Mucosa of stomach (tissue), 1 donor: ENCODE results near the gene MCRS1.
"Not testable (repeated sequence)": the region's sequence is repeated elsewhere in the genome, so short reads cannot be mapped to it uniquely, and the experiment has no call there.

Source experiments
- H3K27me3 ChIP-seq: one replicate; pipeline ENCODE4 v1.7.0; 2013; ENCODE audit warnings: mild to moderate bottlenecking, low read length; ENCODE audit not compliant: control insufficient read depth, insufficient read depth
- H3K36me3 ChIP-seq: one replicate; pipeline ENCODE4 v1.7.0; 2013; ENCODE audit warnings: low read length; ENCODE audit not compliant: control insufficient read depth, insufficient read depth
- H3K4me1 ChIP-seq: one replicate; pipeline ENCODE4 v1.7.0; 2013; ENCODE audit warnings: mild to moderate bottlenecking, low read length; ENCODE audit not compliant: control insufficient read depth, insufficient read depth
- H3K4me3 ChIP-seq: one replicate; pipeline ENCODE4 v1.7.0; 2013; ENCODE audit warnings: low read length
- H3K9ac ChIP-seq: one replicate; pipeline ENCODE4 v1.7.0; 2013; ENCODE audit warnings: mild to moderate bottlenecking, low read length, moderate library complexity
- H3K9me3 ChIP-seq: one replicate; pipeline ENCODE4 v1.7.0; 2013; ENCODE audit warnings: mild to moderate bottlenecking, low read length, moderate library complexity; ENCODE audit not compliant: control insufficient read depth
- donor health status: Pancreatic carcinoma.

The MCRS1 gene

GRCh38 chr12:49512546-49512945, 55.4 kb downstream of the MCRS1 start:
- no peak overlapping the region for H3K9ac ChIP-seq
- no peaks in the 10 kb centered on the region for H3K9me3 ChIP-seq
- H3K4me3 ChIP-seq: no peak overlapping the region
- no peaks in the 10 kb centered on the region for H3K4me1 ChIP-seq
- H3K36me3 ChIP-seq: no peaks in the 10 kb centered on the region
- H3K27me3 ChIP-seq: no peaks in the 10 kb centered on the region

GRCh38 chr12:49511410-49511809, 56.5 kb downstream of the MCRS1 start:
- H3K27me3 ChIP-seq: no peaks in the 10 kb centered on the region
- no peak overlapping the region for H3K4me3 ChIP-seq
- H3K36me3 ChIP-seq: no peaks in the 10 kb centered on the region
- H3K9ac ChIP-seq: no peak overlapping the region
- no peaks in the 10 kb centered on the region for H3K4me1 ChIP-seq
- no peaks in the 10 kb centered on the region for H3K9me3 ChIP-seq

- H3K9me3 ChIP-seq, H3K36me3 ChIP-seq, H3K4me3 ChIP-seq, H3K4me1 ChIP-seq, H3K27me3 ChIP-seq, H3K9ac ChIP-seq: not testable (repeated sequence)
These were observed 58.3 kb downstream of the MCRS1 start for GRCh38 chr12:49509681-49510080.
